ENCODE data around the gene KCNMA1. TPM values are rescaled to one million over a fixed set of nuclear protein-coding genes. Genes with fewer than 3 reads are reported as not detected.

The KCNMA1 gene
- total and polyA plus RNA-seq, 8 donors = 0.92 to 155 (median 54.3) TPM

DNA sequence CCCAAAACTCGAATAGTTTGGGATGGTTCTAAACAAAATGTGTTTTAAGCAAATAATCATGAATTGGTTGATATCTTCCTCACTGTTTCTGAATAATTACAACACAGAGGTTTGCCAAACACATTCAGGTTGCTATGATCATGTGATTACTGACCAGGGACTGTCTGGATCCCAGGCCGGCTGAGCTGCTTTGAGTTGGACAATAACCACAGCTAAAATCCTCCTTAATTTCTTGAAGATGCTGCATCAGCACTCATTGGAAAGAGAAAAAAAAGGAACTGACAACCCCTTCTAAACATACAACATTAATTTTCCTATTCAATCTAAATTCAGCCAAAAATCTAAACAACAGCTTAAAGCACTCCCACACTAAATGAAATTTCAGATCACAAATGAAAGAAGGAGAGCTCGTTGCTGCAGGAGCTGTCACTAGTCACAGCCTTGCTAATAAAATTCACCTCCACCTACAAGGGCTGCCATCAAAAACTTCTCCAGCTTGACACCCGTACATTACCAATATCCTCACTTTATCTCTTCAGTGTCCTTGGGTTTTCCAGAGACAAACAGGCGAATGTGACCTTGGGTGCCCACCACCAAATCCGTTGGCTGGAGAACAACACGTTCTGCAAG is 560.2 kb downstream of the KCNMA1 start:
- Histone ChIP-seq H3K27me3 (no peaks in the 10 kb centered on the region), H3K27ac (peak overlapping the region in 1 of 5 donors; percentile 0), H3K4me3 (no peak overlapping the region), H3K4me1 (peaks cover 0 to 41% (median 0%) of the 10 kb centered on the region in 4 donors), H3K36me3 (peaks cover 0 to 12% (median 0%) of the 10 kb centered on the region in 4 donors), H3K9me3 (no peaks in the 10 kb centered on the region)
- intact Hi-C loops (cut with DNase I; ENCODE audit: low total_unique reads) = no loop called here
- 68 to 83% (median 79%) methylated on average over 7 of the region's 7 CpGs for WGBS, 5 donors
- peak in 1 of 2 donors; percentile 22 for DNase-seq
- TF ChIP-seq, protein P1, sequence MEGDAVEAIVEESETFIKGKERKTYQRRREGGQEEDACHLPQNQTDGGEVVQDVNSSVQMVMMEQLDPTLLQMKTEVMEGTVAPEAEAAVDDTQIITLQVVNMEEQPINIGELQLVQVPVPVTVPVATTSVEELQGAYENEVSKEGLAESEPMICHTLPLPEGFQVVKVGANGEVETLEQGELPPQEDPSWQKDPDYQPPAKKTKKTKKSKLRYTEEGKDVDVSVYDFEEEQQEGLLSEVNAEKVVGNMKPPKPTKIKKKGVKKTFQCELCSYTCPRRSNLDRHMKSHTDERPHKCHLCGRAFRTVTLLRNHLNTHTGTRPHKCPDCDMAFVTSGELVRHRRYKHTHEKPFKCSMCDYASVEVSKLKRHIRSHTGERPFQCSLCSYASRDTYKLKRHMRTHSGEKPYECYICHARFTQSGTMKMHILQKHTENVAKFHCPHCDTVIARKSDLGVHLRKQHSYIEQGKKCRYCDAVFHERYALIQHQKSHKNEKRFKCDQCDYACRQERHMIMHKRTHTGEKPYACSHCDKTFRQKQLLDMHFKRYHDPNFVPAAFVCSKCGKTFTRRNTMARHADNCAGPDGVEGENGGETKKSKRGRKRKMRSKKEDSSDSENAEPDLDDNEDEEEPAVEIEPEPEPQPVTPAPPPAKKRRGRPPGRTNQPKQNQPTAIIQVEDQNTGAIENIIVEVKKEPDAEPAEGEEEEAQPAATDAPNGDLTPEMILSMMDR (IDR thresholded peaks at IDR 0.05) = no peak
- TF ChIP-seq EP300 (IDR thresholded peaks at IDR 0.05) (no peak), POLR2A (IDR thresholded peaks at IDR 0.05) (no peak)

DNA sequence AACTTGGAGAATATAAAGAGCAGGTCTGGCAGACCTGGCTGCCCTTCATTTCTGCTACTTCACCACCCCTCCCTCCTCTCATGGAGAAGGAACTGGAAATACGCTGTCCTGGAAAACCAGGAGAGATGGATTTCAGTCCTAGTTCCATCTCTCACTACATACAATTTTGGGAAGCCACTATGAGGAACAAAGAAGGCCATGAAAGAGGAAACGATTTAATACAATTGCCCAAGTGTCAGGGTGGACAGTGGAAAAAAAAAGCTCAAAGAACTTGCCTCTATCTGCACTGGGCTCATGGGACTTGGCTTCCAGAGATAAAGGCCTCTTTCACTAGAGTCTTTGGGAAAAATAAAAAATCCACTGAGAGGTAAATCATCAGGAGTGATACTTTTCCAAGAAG is 561.7 kb downstream of the KCNMA1 start:
- Histone ChIP-seq H3K4me1 (peaks cover 0 to 43% (median 0%) of the 10 kb centered on the region in 4 donors), H3K9me3 (no peaks in the 10 kb centered on the region), H3K27ac (peak overlapping the region in 1 of 5 donors; percentile 77), H3K4me3 (no peak overlapping the region), H3K27me3 (no peaks in the 10 kb centered on the region), H3K36me3 (peaks cover 0 to 19% (median 5%) of the 10 kb centered on the region in 4 donors)
- intact Hi-C loops (cut with DNase I; ENCODE audit: low total_unique reads) = no loop called here
- no peak for DNase-seq
- TF ChIP-seq, protein P1 (IDR thresholded peaks at IDR 0.05) = no peak
- TF ChIP-seq EP300 (IDR thresholded peaks at IDR 0.05) = no peak
- WGBS, 5 donors = 74 to 92% (median 80%) methylated on average over 2 of the region's 2 CpGs

DNA sequence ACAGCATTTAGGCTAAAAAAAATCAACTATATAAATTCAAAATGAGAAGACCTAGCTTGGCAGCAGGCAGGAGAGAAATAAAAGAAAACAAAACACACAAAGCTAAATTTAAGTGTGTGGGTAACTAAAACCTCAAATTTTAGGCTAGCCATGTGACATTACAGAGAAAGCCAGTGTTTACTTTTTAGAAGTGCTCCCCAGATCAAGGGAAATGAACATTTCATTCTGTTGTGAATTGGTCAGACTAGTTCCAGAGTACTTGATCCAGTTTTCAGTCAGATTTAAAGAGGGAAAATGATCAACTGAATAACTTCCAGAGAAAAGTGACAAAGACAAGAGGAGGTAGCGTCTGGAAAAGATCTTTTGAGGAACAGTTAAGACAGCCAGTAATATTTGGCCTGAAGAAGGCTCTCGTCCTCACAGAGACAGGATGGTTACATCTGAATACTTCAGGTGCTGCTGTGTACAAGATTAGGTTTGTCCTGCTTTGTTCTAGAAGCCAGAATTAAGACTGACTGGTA is 563.4 kb downstream of the KCNMA1 start:
- Histone ChIP-seq H3K4me1 (peaks cover 0 to 41% (median 0%) of the 10 kb centered on the region in 4 donors), H3K4me3 (no peak overlapping the region), H3K36me3 (peaks cover 0 to 17% (median 5%) of the 10 kb centered on the region in 4 donors), H3K27ac (peak overlapping the region in 2 of 5 donors; percentile 45 to 77), H3K9me3 (no peaks in the 10 kb centered on the region), H3K27me3 (no peaks in the 10 kb centered on the region)
- no peak for DNase-seq
- intact Hi-C loops (cut with DNase I; ENCODE audit: low total_unique reads) = no loop called here
- no peak for TF ChIP-seq POLR2AphosphoS5 (IDR thresholded peaks at IDR 0.05)
- no peak for TF ChIP-seq POLR2A (IDR thresholded peaks at IDR 0.05)
- no peak for TF ChIP-seq EP300 (IDR thresholded peaks at IDR 0.05)
- TF ChIP-seq, protein P1 (IDR thresholded peaks at IDR 0.05) = no peak
- 65 to 88% (median 73%) methylated on average over 2 of the region's 2 CpGs for WGBS, 5 donors

DNA sequence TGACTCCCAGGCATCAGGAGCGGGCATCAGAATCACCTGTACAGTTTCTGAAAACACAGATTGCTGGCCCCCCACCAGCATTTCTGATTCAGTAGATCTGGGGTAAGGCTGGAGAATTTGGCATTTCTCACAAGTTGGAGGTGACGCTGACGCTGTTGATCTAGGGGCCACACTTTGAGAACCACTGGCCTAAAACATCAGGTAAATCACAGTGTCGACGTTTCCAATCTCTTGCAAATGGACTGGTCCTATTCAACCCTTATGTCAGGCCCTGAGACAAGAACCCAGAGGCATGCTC is 564.0 kb downstream of the KCNMA1 start:
- DNase-seq = no peak
- intact Hi-C loops (cut with DNase I; ENCODE audit: low total_unique reads) = no loop called here
- peak overlapping the region in 2 of 5 donors; percentile 45 to 77 for H3K27ac ChIP-seq
- peaks cover 0 to 45% (median 0%) of the 10 kb centered on the region in 4 donors for H3K4me1 ChIP-seq
- no peaks in the 10 kb centered on the region for H3K27me3 ChIP-seq
- WGBS, 5 donors = 92 to 97% (median 95%) methylated on average over 5 of the region's 5 CpGs
- TF ChIP-seq POLR2AphosphoS5 (IDR thresholded peaks at IDR 0.05) = no peak
- no peak for TF ChIP-seq EP300 (IDR thresholded peaks at IDR 0.05)
- TF ChIP-seq, protein P1 (IDR thresholded peaks at IDR 0.05) = no peak
- no peak for TF ChIP-seq POLR2A (IDR thresholded peaks at IDR 0.05)
- peaks cover 0 to 13% (median 5%) of the 10 kb centered on the region in 4 donors for H3K36me3 ChIP-seq
- H3K9me3 ChIP-seq = no peaks in the 10 kb centered on the region
- H3K4me3 ChIP-seq = no peak overlapping the region
